NCI-H69 (cell line): ENCODE data around the gene RAVER2.

ENCODE experiments used
- DNase-seq: peaks from one replicate; lab custom pipeline; 2025; lab: John Stamatoyannopoulos, UW

Gene RAVER2

DNA sequence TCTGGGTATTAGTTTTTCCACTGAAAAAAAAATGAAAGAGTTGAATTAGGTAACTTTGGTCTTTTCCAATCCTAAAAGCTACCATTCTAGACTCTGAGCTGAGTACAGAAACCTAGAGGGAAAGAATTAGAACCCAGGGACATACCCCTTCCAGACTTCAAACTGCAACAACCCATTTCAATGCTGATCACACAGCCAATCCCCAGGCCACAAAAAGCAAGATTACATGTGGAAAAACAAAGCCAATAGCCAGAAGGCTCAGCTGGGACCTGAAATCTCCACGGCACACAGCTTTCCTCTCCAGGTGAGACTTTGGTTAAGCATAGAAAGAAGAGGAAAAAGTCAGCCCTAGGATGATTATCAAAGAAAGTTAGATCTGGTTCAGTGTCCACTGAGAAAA is 132.7 kb downstream of the RAVER2 start:
- DNase-seq = no peak

DNA sequence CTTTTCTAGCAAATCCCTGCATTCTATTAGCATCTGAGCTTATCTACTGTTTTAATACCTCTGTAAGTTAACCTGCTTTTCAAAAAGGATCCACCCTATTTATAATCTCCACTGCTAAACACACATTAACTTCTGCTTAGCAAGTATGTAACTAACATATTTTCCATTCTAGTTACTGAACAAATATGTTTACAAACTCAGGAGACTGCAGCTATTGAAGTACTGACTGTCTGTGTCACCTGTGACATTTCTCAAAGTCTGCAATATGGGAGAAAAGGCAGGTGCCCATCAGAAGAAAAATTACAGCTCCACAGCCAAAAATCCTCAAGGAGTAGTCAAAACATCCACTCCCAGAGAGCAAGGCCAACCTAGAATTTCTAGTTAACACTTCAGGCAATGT is 133.2 kb downstream of the RAVER2 start:
- no peak for DNase-seq

DNA sequence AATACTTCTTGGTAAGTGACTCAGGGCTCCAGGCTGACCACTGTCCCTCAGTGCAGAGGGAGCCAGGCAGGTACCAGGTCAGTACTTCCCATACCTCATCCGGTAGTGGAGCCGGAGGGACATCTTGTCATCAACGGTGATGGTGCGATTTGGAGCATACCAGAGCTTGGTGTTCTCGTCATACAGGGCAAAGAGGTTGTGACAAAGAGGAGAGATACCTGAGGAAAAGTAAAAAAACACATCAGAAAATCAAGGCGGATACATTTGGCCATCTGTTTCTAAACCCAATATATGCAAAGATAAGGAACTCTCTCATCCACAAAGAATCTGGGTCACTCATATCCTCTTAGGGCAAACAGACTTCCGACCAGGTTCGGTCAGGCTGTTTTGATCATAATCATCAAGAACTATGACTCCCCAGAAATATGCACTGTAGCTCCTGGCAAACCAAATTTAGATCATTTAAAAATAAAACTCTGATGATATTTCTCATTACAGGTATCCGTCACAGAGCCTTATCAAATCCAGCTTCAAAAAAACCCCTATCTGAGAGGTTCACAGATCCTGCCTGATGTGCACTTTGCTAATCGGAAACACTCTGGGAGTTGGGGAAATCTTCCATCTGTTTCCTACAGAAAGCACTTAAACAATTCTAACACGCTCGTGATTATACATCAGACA is 134.2 kb downstream of the RAVER2 start:
- DNase-seq = no peak

DNA sequence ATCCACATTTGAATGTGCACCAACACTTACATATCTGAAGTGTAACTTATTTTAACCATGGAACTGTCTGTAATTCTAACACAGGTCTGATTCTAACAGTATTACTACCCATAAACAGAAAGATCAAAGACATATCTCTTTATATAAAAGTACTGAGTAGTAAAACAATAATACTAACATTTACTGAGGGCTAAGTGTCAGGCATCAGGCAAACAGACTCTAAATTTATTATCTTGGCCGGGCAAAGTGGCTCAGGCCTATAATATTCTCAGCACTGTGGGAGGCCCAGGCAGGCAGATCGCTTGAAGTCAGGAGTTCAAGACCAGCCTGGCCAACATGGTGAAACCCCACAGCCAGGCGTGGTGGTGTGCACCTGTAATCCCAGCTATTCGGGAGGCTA is 135.6 kb downstream of the RAVER2 start:
- no peak for DNase-seq

DNA sequence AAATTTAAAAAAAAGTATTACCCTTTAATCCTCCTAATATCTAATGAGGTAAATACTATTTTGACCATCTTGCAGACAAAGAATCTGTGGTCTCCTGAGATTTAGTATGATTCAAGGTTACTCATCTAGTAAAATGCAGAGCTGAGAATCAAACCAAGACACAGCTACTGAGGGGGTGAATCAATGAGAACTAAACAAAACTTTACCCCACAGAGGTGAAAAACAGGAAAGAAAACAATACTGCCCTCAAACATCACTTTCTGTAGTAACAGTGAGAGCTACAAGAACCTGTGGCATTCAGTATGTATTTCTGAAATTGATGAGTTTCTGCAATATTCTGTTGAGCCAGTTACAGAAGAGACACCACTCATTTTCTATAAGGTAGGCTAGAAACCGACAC is 136.4 kb downstream of the RAVER2 start:
- no peak for DNase-seq
